A549 (cell line): ENCODE results near the gene FZD10. TPM values are rescaled to one million over a fixed set of nuclear protein-coding genes. Genes with fewer than 3 reads are reported as not detected.

Experiments
- ATAC-seq, 2 experiments: fragments of 200-7000 bp in 1 of 2; fragments of >200 bp in 1 of 2; cut with Nextera tagmentation in 1 of 2; cut with Tn5 transposase in 1 of 2; 3 replicates each; pipeline versions ENCODE4 v1.8.0 to v1.9.1; 2018 to 2020; ENCODE audit warnings: mild to moderate bottlenecking in 1 of 2, moderate library complexity in 1 of 2
- CTCF ChIA-PET: fragments of 300-600 bp; sonication (Branson Sonifier 250); formaldehyde crosslinking; extraction: SDS; loops from one replicate; lab custom pipeline; 2021; ENCODE audit warnings: antibody characterized with exemption, inconsistent platforms; lab: Yijun Ruan, JAX
- POLR2A ChIA-PET: fragments of 350-600 bp; formaldehyde crosslinking; extraction: SDS; loops from one replicate; lab custom pipeline; 2021; ENCODE audit warnings: antibody characterized with exemption, inconsistent platforms; lab: Yijun Ruan, JAX
- DNase-seq, 2 experiments: peaks; one replicate each; pipeline versions ENCODE4 v3.0.0 to v3.0.0-alpha.2; 2011 to 2016; ENCODE audit warnings: low read depth in 1 of 2, low spot score in 1 of 2
- FAIRE-seq: peaks from 2 replicates; lab custom pipeline; 2011; peaks lifted over from hg19 to GRCh38; lab: Jason Lieb, UNC
- H3K27ac ChIP-seq, 2 experiments: fragments of >200 bp; sonication (Bioruptor Twin); formaldehyde crosslinking; 3 replicates each; pipeline ENCODE4 v1.5.1; 2016 to 2017
- H3K4me1 ChIP-seq: fragments of >200 bp; sonication (Bioruptor Twin); formaldehyde crosslinking; 3 replicates; pipeline ENCODE4 v1.6.1; 2016
- H3K4me2 ChIP-seq: fragments of >200 bp; sonication (Bioruptor Twin); formaldehyde crosslinking; 3 replicates; pipeline ENCODE4 v1.6.1; 2016
- H3K4me3 ChIP-seq: fragments of >200 bp; sonication (Bioruptor Twin); formaldehyde crosslinking; 3 replicates; pipeline ENCODE4 v1.5.1; 2016
- H3K9me3 ChIP-seq: fragments of >200 bp; sonication (Bioruptor Twin); formaldehyde crosslinking; 3 replicates; pipeline ENCODE4 v1.6.1; 2016
- BHLHE40 ChIP-seq: IDR thresholded peaks from 2 replicates; pipeline ENCODE4 v1.6.1; 2012; ENCODE audit warnings: low read depth, low read length, inconsistent platforms
- CBX8 ChIP-seq: fragments of 200-600 bp; sonication (generic); IDR thresholded peaks from 2 replicates; pipeline ENCODE4 v1.6.1; 2016
- ESRRA ChIP-seq: fragments of 150-350 bp; IDR thresholded peaks from 2 replicates; pipeline ENCODE4 v1.6.1; 2014; ENCODE audit warnings: mild to moderate bottlenecking, low read length, borderline replicate concordance
- FOSB ChIP-seq: fragments of 250-450 bp; sonication (Bioruptor Pico); IDR thresholded peaks from 2 replicates; pipeline ENCODE4 v1.5.0; 2020; ENCODE audit warnings: mild to moderate bottlenecking, moderate library complexity
- FOSL2 ChIP-seq, 2 experiments: fragments of 450-650 bp in 1 of 2; fragments of >200 bp in 1 of 2; sonication (Bioruptor Twin) in 1 of 2; formaldehyde crosslinking; IDR thresholded peaks; 2 replicates each; pipeline versions ENCODE4 v1.5.0 to v1.6.1; 2016 to 2020; ENCODE audit warnings: mild to moderate bottlenecking in 1 of 2, moderate library complexity in 1 of 2
- FOXS1 ChIP-seq: fragments of 250-450 bp; sonication (Bioruptor Pico); IDR thresholded peaks from 2 replicates; pipeline ENCODE4 v1.5.0; 2020; ENCODE audit warnings: mild to moderate bottlenecking, moderate library complexity
- GATA3 ChIP-seq: IDR thresholded peaks from 2 replicates; pipeline ENCODE4 v1.6.1; 2012; ENCODE audit warnings: borderline replicate concordance
- HOXA7 ChIP-seq: fragments of 250-450 bp; sonication (Bioruptor Pico); IDR thresholded peaks from 2 replicates; pipeline ENCODE4 v1.5.0; 2020; ENCODE audit warnings: mild to moderate bottlenecking, moderate library complexity
- HOXB13 ChIP-seq: fragments of 250-450 bp; sonication (Bioruptor Pico); IDR thresholded peaks from 2 replicates; pipeline ENCODE4 v1.5.0; 2020; ENCODE audit warnings: low read depth, mild to moderate bottlenecking, moderate library complexity
- HOXB5 ChIP-seq: fragments of 250-450 bp; sonication (Bioruptor Pico); IDR thresholded peaks from 2 replicates; pipeline ENCODE4 v1.5.0; 2020; ENCODE audit warnings: mild to moderate bottlenecking, moderate library complexity
- JUNB ChIP-seq: fragments of >200 bp; sonication (Bioruptor Twin); formaldehyde crosslinking; IDR thresholded peaks from 2 replicates; pipeline ENCODE4 v1.6.1; 2016
- KDM5A ChIP-seq: fragments of 200-600 bp; sonication (generic); IDR thresholded peaks from 2 replicates; pipeline ENCODE4 v1.6.1; 2016; ENCODE audit warnings: antibody characterized with exemption, mild to moderate bottlenecking
- MAZ ChIP-seq: fragments of 150-350 bp; IDR thresholded peaks from 2 replicates; pipeline ENCODE4 v1.6.1; 2014; ENCODE audit warnings: antibody characterized with exemption, low read depth, low read length, borderline replicate concordance
- NFE2L2 ChIP-seq: fragments of 150-350 bp; conservative IDR thresholded peaks from 2 replicates; pipeline ENCODE4 v1.6.1; 2014; ENCODE audit warnings: low read length
- POLR2AphosphoS2 ChIP-seq: conservative IDR thresholded peaks from 2 replicates; pipeline ENCODE4 v1.6.1; 2012; ENCODE audit warnings: low read length, improper control_type of control experiment, inconsistent platforms
- RAD21 ChIP-seq, 2 experiments: fragments of >200 bp in 1 of 2; sonication (Bioruptor Twin) in 1 of 2; formaldehyde crosslinking in 1 of 2; IDR thresholded peaks in 1 of 2; conservative IDR thresholded peaks in 1 of 2; 2 replicates in 1 of 2; 3 replicates in 1 of 2; pipeline ENCODE4 v1.6.1; 2012 to 2018; ENCODE audit warnings: inconsistent platforms in 1 of 2
- RARB ChIP-seq: fragments of 250-450 bp; sonication (Bioruptor Pico); IDR thresholded peaks from 2 replicates; pipeline ENCODE4 v1.8.0; 2021; ENCODE audit warnings: mild to moderate bottlenecking, moderate library complexity
- RNF2 ChIP-seq: fragments of 200-600 bp; sonication (generic); IDR thresholded peaks from 2 replicates; pipeline ENCODE4 v1.6.1; 2016; ENCODE audit warnings: low read depth, mild to moderate bottlenecking, antibody characterized with exemption, moderate library complexity, borderline replicate concordance
- SMC3 ChIP-seq: fragments of >200 bp; sonication (Bioruptor Twin); formaldehyde crosslinking; IDR thresholded peaks from 3 replicates; pipeline ENCODE4 v1.6.1; 2018; ENCODE audit warnings: inconsistent platforms
- TFCP2L1 ChIP-seq: fragments of 250-450 bp; sonication (Bioruptor Pico); IDR thresholded peaks from 2 replicates; pipeline ENCODE4 v1.5.0; 2021; ENCODE audit warnings: mild to moderate bottlenecking
- TP53 ChIP-seq: fragments of 250-450 bp; sonication (Bioruptor Pico); IDR thresholded peaks from 2 replicates; pipeline ENCODE4 v1.5.0; 2021; ENCODE audit warnings: mild to moderate bottlenecking, moderate library complexity
- ZC3H11A ChIP-seq: fragments of 450-650 bp; IDR thresholded peaks from 2 replicates; pipeline ENCODE4 v1.6.1; 2014; ENCODE audit warnings: antibody characterized with exemption, mild to moderate bottlenecking
- WGBS: methylation state at CpG from one replicate; pipeline ENCODE4 v1.1.6; 2017; ENCODE audit errors: missing lambda C conversion rate; 5-methylcytosine and 5-hydroxymethylcytosine counted together
- polyA plus RNA-seq, 4 experiments: library from polyadenylated mRNA; depleted of rRNA in 3 of 4; stranded (reverse); fragments of >200 nt; fragmentation: RNase III in 1 of 4; extraction: RNeasy Plus Mini Kit Qiagen cat#74134 plus additional on column Dnase treatment in 1 of 4; gene quantifications; 2 replicates in 3 of 4; 3 replicates in 1 of 4; pipeline ENCODE4 v1.2.3, GENCODE V29; 2011 to 2017
- TF ChIP-seq, protein P1 (sequence below): fragments of 450-650 bp; IDR thresholded peaks from 2 replicates; pipeline ENCODE4 v1.6.1; 2014; ENCODE audit warnings: antibody characterized with exemption
- TF ChIP-seq, protein P2 (sequence below): fragments of 200-600 bp; sonication (generic); IDR thresholded peaks from 2 replicates; pipeline ENCODE4 v1.6.1; 2016; ENCODE audit warnings: antibody characterized with exemption, mild to moderate bottlenecking, moderate library complexity
- TF ChIP-seq, protein P3 (sequence below): fragments of >200 bp; sonication (Bioruptor Twin); formaldehyde crosslinking; IDR thresholded peaks from 2 replicates; pipeline ENCODE4 v1.6.1; 2016
- TF ChIP-seq, protein P4 (sequence below): IDR thresholded peaks from 2 replicates; pipeline ENCODE4 v1.6.1; 2012; ENCODE audit warnings: low read depth, borderline replicate concordance

The FZD10 gene
- polyA plus RNA-seq, 2 of the 4 experiments (the other 2 are of a cell fraction), result not detected

DNA sequence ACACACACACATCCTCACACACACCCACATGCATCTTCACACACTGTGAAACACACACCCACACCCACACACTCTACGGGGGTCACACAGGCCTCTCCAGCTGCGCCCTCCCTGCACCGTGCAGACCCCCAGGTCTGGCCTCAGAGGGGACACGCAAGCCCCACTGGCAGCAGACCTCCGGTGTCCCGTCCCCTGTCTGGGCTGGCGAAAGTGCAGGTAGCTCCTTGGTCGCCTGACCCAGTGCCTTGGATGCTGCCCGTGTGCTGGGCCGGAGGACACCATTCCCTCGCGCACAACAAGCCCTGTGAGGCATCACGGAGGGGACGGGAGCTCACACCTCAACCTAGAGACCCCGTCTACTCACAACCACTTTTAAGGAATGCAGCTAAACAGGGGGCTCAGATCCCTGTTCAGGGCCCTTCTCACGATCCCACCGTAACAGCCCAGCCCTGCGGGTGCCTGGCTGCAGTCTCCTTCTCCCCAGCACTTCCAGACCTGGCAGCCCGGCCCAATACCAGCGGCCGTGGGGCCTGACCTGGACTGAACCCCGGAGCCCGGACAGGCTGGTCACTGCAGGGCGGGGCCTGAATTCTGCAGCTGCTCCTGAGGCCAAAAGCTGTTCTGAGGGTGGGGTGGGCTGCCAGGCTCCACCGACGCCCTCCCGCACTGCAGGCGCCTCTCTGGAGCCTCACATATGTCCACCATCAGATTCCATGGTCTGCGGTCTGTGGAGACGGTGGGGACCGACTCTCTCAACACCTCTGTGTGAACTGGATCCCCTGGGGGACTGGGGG lies 42.1 kb upstream of the FZD10 start:
- Histone ChIP-seq H3K27ac (no peak overlapping the region), H3K4me3 (no peak overlapping the region), H3K4me2 (no peak overlapping the region), H3K4me1 (no peaks in the 10 kb centered on the region), H3K9me3 (no peaks in the 10 kb centered on the region)
- ATAC-seq, result no peak
- FAIRE-seq, result no peak
- DNase-seq, result no peak
- ChIA-PET CTCF (no interaction called here), POLR2A (no interaction called here)
- TF ChIP-seq BHLHE40 (no peak), GATA3 (no peak), RAD21 (conservative IDR thresholded peaks at IDR 0.05 in 1 of 2, IDR thresholded peaks at IDR 0.05 in 1 of 2) (no peak), FOSL2 (IDR thresholded peaks at IDR 0.05) (no peak), FOSL2 (CRISPR knock-in tag; IDR thresholded peaks at IDR 0.05) (no peak), MAZ (no peak), HOXB13 (CRISPR knock-in tag) (no peak), KDM5A (no peak), FOSB (no peak), FOXS1 (CRISPR knock-in tag) (no peak), TP53 (CRISPR knock-in tag) (no peak), RARB (no peak), RNF2 (no peak), ESRRA (no peak)
- TF ChIP-seq, protein P1, sequence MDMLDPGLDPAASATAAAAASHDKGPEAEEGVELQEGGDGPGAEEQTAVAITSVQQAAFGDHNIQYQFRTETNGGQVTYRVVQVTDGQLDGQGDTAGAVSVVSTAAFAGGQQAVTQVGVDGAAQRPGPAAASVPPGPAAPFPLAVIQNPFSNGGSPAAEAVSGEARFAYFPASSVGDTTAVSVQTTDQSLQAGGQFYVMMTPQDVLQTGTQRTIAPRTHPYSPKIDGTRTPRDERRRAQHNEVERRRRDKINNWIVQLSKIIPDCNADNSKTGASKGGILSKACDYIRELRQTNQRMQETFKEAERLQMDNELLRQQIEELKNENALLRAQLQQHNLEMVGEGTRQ, result no peak
- TF ChIP-seq, protein P2, sequence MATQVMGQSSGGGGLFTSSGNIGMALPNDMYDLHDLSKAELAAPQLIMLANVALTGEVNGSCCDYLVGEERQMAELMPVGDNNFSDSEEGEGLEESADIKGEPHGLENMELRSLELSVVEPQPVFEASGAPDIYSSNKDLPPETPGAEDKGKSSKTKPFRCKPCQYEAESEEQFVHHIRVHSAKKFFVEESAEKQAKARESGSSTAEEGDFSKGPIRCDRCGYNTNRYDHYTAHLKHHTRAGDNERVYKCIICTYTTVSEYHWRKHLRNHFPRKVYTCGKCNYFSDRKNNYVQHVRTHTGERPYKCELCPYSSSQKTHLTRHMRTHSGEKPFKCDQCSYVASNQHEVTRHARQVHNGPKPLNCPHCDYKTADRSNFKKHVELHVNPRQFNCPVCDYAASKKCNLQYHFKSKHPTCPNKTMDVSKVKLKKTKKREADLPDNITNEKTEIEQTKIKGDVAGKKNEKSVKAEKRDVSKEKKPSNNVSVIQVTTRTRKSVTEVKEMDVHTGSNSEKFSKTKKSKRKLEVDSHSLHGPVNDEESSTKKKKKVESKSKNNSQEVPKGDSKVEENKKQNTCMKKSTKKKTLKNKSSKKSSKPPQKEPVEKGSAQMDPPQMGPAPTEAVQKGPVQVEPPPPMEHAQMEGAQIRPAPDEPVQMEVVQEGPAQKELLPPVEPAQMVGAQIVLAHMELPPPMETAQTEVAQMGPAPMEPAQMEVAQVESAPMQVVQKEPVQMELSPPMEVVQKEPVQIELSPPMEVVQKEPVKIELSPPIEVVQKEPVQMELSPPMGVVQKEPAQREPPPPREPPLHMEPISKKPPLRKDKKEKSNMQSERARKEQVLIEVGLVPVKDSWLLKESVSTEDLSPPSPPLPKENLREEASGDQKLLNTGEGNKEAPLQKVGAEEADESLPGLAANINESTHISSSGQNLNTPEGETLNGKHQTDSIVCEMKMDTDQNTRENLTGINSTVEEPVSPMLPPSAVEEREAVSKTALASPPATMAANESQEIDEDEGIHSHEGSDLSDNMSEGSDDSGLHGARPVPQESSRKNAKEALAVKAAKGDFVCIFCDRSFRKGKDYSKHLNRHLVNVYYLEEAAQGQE, result no peak
- TF ChIP-seq, protein P3, sequence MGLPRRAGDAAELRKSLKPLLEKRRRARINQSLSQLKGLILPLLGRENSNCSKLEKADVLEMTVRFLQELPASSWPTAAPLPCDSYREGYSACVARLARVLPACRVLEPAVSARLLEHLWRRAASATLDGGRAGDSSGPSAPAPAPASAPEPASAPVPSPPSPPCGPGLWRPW, result no peak
- 63% methylated on average over 27 of the region's 31 CpGs for WGBS

DNA sequence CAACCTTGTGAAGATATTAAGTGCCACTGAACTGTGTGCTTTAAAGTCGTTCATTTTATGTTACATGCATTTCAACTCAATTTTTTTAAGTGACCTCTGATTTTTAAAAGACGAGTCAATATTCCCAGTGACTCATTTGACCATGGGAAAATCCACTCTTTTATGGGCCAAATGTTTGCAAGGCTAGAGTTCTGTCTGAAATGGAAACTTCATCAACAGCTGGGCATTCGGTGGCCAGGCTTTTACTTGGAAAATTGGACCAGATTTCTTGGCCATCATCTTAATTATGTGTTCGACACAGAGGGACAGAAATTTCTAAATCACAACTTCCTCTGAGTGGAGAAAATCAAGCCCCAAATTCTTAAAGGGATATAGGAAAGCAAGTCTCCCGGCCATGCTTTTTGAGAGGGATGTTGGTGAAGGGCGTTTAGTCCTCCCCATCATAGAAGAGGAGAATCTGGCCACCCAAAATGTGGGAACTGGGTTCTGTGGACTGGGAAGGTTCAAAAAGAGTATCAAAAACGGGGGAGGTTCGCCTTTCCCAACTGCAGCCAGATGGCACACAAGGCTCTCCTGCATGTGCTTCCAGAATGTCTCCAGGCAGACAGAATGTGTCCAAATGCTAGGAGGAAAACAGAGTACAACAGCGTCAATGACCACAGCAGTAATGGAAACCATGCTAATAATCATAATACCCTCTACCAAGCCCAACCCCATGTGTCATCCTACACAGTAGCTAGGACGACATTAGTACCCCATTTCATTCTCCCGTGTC lies 40.9 kb upstream of the FZD10 start:
- no peaks in the 10 kb centered on the region for H3K4me1 ChIP-seq
- TF ChIP-seq JUNB, result no peak
- no peak for TF ChIP-seq TFCP2L1
- no peak for TF ChIP-seq HOXB5 (CRISPR knock-in tag)
- no peak for TF ChIP-seq HOXA7 (CRISPR knock-in tag)
- no peak for TF ChIP-seq FOSB
- TF ChIP-seq POLR2AphosphoS2, result no peak
- no peak for TF ChIP-seq ZC3H11A
- TF ChIP-seq SMC3, result no peak
- no peak for TF ChIP-seq MAZ
- TF ChIP-seq NFE2L2, result no peak
- TF ChIP-seq RAD21 (conservative IDR thresholded peaks at IDR 0.05 in 1 of 2, IDR thresholded peaks at IDR 0.05 in 1 of 2), result no peak
- TF ChIP-seq, protein P4, sequence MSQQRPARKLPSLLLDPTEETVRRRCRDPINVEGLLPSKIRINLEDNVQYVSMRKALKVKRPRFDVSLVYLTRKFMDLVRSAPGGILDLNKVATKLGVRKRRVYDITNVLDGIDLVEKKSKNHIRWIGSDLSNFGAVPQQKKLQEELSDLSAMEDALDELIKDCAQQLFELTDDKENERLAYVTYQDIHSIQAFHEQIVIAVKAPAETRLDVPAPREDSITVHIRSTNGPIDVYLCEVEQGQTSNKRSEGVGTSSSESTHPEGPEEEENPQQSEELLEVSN, result no peak
- TF ChIP-seq CBX8, result no peak
- no peak for TF ChIP-seq TP53 (CRISPR knock-in tag)
- TF ChIP-seq, all 56 proteins: peak for 0
- no peak for DNase-seq
- CTCF ChIA-PET, result no interaction called here
- no peak overlapping the region for H3K4me3 ChIP-seq
- POLR2A ChIA-PET, result no interaction called here
- no peak overlapping the region for H3K27ac ChIP-seq
- ATAC-seq, result no peak
- H3K9me3 ChIP-seq, result no peaks in the 10 kb centered on the region
- no peak for FAIRE-seq
- 12% methylated on average over 11 of the region's 11 CpGs for WGBS
- H3K4me2 ChIP-seq, result no peak overlapping the region
